HUES6 (cell line): ENCODE measurements around the gene SMIM8.

Experiments used
- H3K27ac ChIP-seq: 2 replicates; pipeline ENCODE4 v1.7.0; 2013; ENCODE audit warnings: low read depth, mild to moderate bottlenecking, low read length, inconsistent platforms
- H3K27me3 ChIP-seq: 2 replicates; pipeline ENCODE4 v1.6.1; 2013; ENCODE audit warnings: low read length; ENCODE audit not compliant: control insufficient read depth, insufficient read depth
- H3K36me3 ChIP-seq: 2 replicates; pipeline ENCODE4 v1.6.1; 2013; ENCODE audit warnings: low read length; ENCODE audit not compliant: control insufficient read depth, insufficient read depth
- H3K4me1 ChIP-seq: 2 replicates; pipeline ENCODE4 v1.6.1; 2013; ENCODE audit warnings: low read length; ENCODE audit not compliant: control insufficient read depth, insufficient read depth
- H3K4me3 ChIP-seq: 2 replicates; pipeline ENCODE4 v1.5.1; 2013; ENCODE audit warnings: low read depth, low read length
- H3K9ac ChIP-seq: one replicate; pipeline ENCODE4 v1.6.1; 2013; ENCODE audit warnings: mild to moderate bottlenecking, low read length
- H3K9me3 ChIP-seq: 2 replicates; pipeline ENCODE4 v1.6.1; 2013; ENCODE audit warnings: low read depth, low read length; ENCODE audit not compliant: control insufficient read depth, insufficient read depth

The SMIM8 gene, protein sequence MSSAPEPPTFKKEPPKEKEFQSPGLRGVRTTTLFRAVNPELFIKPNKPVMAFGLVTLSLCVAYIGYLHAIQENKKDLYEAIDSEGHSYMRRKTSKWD

DNA sequence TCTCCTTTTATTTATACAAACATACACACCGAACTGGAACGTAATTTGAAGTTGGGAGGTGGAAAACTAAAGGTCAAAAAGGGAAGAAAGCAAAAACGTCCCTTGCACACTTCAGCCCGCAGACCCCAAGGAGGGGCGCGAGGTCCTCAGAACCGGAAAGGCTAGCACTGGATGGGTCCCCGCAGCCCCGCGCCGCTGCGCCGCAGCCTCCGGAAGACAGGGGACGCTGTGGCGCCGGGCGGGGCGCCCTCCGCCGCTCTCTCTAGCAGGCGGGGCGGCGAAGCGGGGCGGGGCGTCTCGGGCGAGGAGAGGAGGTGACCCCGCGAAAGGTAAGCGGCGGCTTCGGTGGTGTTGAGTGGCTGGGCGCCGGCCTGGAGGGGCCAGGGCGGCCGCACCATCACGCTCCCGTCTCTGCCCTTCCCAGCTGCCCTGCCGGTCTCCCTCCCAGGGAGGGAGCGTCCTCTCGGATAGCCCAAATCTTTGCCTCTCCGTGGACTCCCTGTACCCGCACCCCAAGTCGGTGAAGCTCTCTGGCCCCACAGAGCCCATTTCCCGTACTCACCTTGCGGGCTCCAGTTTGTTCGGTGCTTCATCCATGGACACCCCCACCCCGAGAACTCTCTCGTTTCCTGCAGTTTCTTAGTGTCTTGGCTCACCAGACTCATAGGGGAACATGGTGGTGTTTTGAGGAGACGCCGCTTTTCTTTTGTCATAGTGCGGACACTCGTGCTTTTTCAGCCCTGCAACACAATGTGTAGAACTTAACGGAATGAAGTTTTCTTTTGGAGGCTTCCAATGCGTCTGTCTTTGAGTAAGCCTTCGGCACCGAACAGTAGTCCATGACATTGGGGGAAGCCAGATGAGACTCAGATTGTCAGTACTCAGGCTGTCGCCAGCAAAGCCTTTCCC lies at the start of gene SMIM8:
Gene SMIM8, plus strand, starts transcription at position 285 of the 909 bp plus-strand sequence. CDS start 14,444 bp downstream, outside the sequence.
- H3K9me3 ChIP-seq: no peaks in the 10 kb centered on the region
- peak within 1 kb of the TSS; percentile 64; the same call in 1 of the 2 replicates for H3K27ac ChIP-seq
- peak within 1 kb of the TSS; percentile 95 for H3K9ac ChIP-seq
- H3K4me1 ChIP-seq: no peaks in the 10 kb centered on the region
- H3K4me3 ChIP-seq: peak within 1 kb of the TSS; percentile 99
- H3K27me3 ChIP-seq: no peaks in the 10 kb centered on the region
- no peaks in the 10 kb centered on the region for H3K36me3 ChIP-seq

- H3K27ac ChIP-seq: no peak overlapping the region
- H3K36me3 ChIP-seq: no peaks in the 10 kb centered on the region
- no peaks in the 10 kb centered on the region for H3K9me3 ChIP-seq
- H3K9ac ChIP-seq: no peak overlapping the region
- H3K4me3 ChIP-seq: no peak overlapping the region
- H3K27me3 ChIP-seq: no peaks in the 10 kb centered on the region
- no peaks in the 10 kb centered on the region for H3K4me1 ChIP-seq
Measured at GRCh38 chr6:87274660-87275274, 47.6 kb upstream of the SMIM8 start.

DNA sequence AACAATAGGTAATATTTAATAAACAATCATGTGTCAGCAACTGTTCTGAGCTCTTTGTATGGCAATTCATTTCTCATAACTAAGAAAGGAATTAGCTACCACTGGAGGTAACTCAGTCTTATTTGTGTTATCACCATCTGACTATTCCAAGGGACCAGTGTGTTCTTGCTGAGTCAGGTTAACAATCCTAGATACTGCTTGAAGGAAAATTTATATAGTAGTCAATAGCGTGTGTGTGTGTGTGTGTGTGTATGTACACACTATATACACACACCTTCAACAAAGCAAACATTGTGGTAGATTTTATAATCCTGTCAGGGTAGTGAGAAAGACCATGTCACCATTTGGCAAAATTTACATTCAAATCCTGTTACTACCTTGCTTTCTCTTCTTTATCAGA lies 45.8 kb upstream of the SMIM8 start:
- Histone ChIP-seq H3K27ac (no peak overlapping the region), H3K27me3 (no peaks in the 10 kb centered on the region), H3K4me1 (no peaks in the 10 kb centered on the region), H3K9me3 (no peaks in the 10 kb centered on the region), H3K36me3 (no peaks in the 10 kb centered on the region), H3K4me3 (no peak overlapping the region), H3K9ac (no peak overlapping the region)

- H3K27me3 ChIP-seq: no peaks in the 10 kb centered on the region
- no peak overlapping the region for H3K27ac ChIP-seq
- H3K9me3 ChIP-seq: no peaks in the 10 kb centered on the region
- no peak overlapping the region for H3K9ac ChIP-seq
- H3K4me3 ChIP-seq: no peak overlapping the region
- H3K36me3 ChIP-seq: no peaks in the 10 kb centered on the region
- no peaks in the 10 kb centered on the region for H3K4me1 ChIP-seq
Measured at GRCh38 chr6:87277123-87277522, 45.3 kb upstream of the SMIM8 start.

DNA sequence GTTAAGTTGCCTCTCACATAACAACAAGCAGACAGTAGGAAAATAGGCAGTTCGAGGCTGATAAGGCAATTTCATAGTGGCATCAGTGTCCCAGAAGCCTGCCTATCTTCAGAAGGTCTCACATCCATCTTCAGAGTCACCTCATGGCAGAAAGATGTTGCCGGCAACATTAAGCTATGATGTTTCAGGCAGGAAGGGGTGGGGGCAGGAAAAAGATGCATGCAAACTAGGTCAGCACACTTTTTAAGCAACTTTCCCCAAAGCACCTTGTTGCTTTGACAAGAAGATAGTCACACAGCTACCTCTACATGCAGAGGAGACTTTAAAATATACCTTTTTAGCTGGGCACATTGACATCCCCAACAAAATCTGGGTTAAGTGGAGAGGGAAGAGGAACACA lies 43.2 kb upstream of the SMIM8 start:
- Histone ChIP-seq H3K4me3 (no peak overlapping the region), H3K9ac (no peak overlapping the region), H3K36me3 (no peaks in the 10 kb centered on the region), H3K4me1 (no peaks in the 10 kb centered on the region), H3K27me3 (no peaks in the 10 kb centered on the region), H3K27ac (no peak overlapping the region), H3K9me3 (no peaks in the 10 kb centered on the region)

- H3K9ac ChIP-seq: no peak overlapping the region
- H3K36me3 ChIP-seq: no peaks in the 10 kb centered on the region
- H3K9me3 ChIP-seq: no peaks in the 10 kb centered on the region
- H3K4me3 ChIP-seq: no peak overlapping the region
- H3K4me1 ChIP-seq: no peaks in the 10 kb centered on the region
- H3K27me3 ChIP-seq: no peaks in the 10 kb centered on the region
- no peak overlapping the region for H3K27ac ChIP-seq
Measured at GRCh38 chr6:87281426-87281825, 41.0 kb upstream of the SMIM8 start.

- no peak overlapping the region for H3K27ac ChIP-seq
- no peaks in the 10 kb centered on the region for H3K27me3 ChIP-seq
- H3K36me3 ChIP-seq: no peaks in the 10 kb centered on the region
- no peak overlapping the region for H3K9ac ChIP-seq
- H3K9me3 ChIP-seq: no peaks in the 10 kb centered on the region
- H3K4me1 ChIP-seq: no peaks in the 10 kb centered on the region
- no peak overlapping the region for H3K4me3 ChIP-seq
Measured at GRCh38 chr6:87282743-87283142, 39.6 kb upstream of the SMIM8 start.

GRCh38 chr6:87283461-87283860 lies 38.9 kb upstream of the SMIM8 start:
- no peaks in the 10 kb centered on the region for H3K4me1 ChIP-seq
- no peak overlapping the region for H3K4me3 ChIP-seq
- no peaks in the 10 kb centered on the region for H3K9me3 ChIP-seq
- no peaks in the 10 kb centered on the region for H3K27me3 ChIP-seq
- H3K36me3 ChIP-seq: no peaks in the 10 kb centered on the region
- no peak overlapping the region for H3K27ac ChIP-seq
- no peak overlapping the region for H3K9ac ChIP-seq

- Histone ChIP-seq H3K4me3 (no peak overlapping the region), H3K4me1 (no peaks in the 10 kb centered on the region), H3K27ac (no peak overlapping the region), H3K36me3 (no peaks in the 10 kb centered on the region), H3K27me3 (no peaks in the 10 kb centered on the region), H3K9me3 (no peaks in the 10 kb centered on the region), H3K9ac (no peak overlapping the region)
Measured at GRCh38 chr6:87287251-87287650, 35.1 kb upstream of the SMIM8 start.

DNA sequence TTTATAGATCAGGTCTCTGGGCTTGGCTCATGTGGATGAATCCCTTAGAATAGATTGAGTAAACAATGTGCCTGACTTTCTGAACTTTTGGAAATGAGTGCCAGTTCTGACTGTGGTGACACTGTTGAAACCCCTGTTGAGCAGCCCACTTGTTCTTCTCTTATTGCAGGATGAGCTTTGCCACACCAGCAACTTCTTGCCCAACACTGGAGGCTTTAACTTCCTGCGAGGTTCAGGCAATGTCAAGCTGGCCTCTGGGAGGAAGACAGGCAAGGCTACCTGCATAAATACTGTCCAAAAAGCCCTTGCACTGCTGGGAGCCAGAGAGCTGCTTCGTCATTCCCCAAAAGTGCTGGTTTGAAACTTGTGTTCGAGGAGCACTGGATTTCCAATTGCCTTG lies 32.8 kb upstream of the SMIM8 start:
- Histone ChIP-seq H3K9ac (no peak overlapping the region), H3K27ac (no peak overlapping the region), H3K27me3 (no peaks in the 10 kb centered on the region), H3K4me1 (no peaks in the 10 kb centered on the region), H3K9me3 (no peaks in the 10 kb centered on the region), H3K36me3 (no peaks in the 10 kb centered on the region), H3K4me3 (no peak overlapping the region)

DNA sequence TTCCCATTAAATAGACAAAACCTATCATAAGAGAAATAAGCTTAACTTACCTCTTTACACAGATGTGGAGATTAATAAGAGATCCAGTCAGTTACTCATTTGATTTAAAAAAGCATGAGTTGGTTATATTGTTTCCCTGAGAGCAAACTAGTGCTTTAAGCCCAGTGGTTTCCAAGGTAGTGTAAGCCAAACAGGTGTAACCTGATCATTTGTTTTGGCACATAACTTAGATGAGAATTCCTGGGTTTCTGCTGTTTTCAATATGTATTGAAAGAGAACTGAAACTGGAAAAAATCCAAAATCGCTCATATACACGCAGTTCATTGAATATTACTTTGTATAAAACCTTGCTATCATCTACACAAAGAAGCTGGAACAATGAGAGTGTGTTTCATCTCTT lies 30.5 kb upstream of the SMIM8 start:
- H3K27ac ChIP-seq: no peak overlapping the region
- no peaks in the 10 kb centered on the region for H3K27me3 ChIP-seq
- no peaks in the 10 kb centered on the region for H3K4me1 ChIP-seq
- no peaks in the 10 kb centered on the region for H3K36me3 ChIP-seq
- no peak overlapping the region for H3K4me3 ChIP-seq
- no peak overlapping the region for H3K9ac ChIP-seq
- no peaks in the 10 kb centered on the region for H3K9me3 ChIP-seq
